Adrenal gland (tissue), 5 donors: ENCODE data around the gene VAPB.

Source experiments
- CTCF ChIP-seq, 6 experiments: fragments of 450-650 bp in 4 of 6; fragments of 200-600 bp in 2 of 6; sonication (generic) in 1 of 6; IDR thresholded peaks; 1 replicate in 5 of 6; 2 replicates in 1 of 6; pipeline versions ENCODE4 v1.5.1 to v1.8.0; 2016 to 2021; ENCODE audit warnings: antibody characterized with exemption in 6 of 6, mild to moderate bottlenecking in 2 of 6, moderate library complexity in 1 of 6
- POLR2A ChIP-seq, 2 donors: fragments of 450-650 bp; IDR thresholded peaks; one replicate each; pipeline ENCODE4 v1.6.1; 2017; ENCODE audit warnings: antibody characterized with exemption in 2 of 2, mild to moderate bottlenecking in 2 of 2, moderate library complexity in 1 of 2
- donor health status: DM: no; HTN: no; CAD: no.

GRCh38 chr20:58378704-58379103, 10.3 kb upstream of the VAPB start:
- TF ChIP-seq CTCF (IDR thresholded peaks at IDR 0.05) (no peak), POLR2A (IDR thresholded peaks at IDR 0.05) (no peak)
